ENCODE results near the gene TBL1Y. TPM values are rescaled to one million over a fixed set of nuclear protein-coding genes. Genes with fewer than 3 reads are reported as not detected.

TBL1Y gene
- total RNA-seq, 3 donors from 2014 or later, result 0.20 to 0.25 TPM; not detected in 1

DNA sequence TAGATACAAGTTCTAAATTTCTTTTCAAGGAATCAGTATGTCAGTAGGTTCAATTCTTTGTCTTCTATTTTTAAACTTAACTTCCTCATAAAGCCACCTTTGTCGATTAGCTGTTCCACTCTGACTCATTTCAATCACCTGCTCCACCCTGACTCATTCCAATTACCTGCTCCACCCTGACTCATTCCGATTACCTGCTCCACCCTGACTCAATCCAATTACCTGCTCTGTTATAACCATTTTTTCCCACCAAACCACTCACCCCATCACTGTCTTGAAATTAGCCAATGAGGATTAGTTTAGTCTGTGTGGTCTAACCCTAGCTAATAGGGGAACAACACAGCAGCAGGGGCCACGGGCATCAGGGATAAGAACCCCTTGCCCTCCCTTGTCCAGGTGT lies 199.6 kb downstream of the TBL1Y start:
- ATAC-seq (no peak), DNase-seq (peak in 1 of 3 donors; percentile 22)
- H3K4me1 ChIP-seq (ENCODE audit: low read depth), result no peaks in the 10 kb centered on the region
- H3K9me3 ChIP-seq, result no peaks in the 10 kb centered on the region
- TF ChIP-seq, protein P1, sequence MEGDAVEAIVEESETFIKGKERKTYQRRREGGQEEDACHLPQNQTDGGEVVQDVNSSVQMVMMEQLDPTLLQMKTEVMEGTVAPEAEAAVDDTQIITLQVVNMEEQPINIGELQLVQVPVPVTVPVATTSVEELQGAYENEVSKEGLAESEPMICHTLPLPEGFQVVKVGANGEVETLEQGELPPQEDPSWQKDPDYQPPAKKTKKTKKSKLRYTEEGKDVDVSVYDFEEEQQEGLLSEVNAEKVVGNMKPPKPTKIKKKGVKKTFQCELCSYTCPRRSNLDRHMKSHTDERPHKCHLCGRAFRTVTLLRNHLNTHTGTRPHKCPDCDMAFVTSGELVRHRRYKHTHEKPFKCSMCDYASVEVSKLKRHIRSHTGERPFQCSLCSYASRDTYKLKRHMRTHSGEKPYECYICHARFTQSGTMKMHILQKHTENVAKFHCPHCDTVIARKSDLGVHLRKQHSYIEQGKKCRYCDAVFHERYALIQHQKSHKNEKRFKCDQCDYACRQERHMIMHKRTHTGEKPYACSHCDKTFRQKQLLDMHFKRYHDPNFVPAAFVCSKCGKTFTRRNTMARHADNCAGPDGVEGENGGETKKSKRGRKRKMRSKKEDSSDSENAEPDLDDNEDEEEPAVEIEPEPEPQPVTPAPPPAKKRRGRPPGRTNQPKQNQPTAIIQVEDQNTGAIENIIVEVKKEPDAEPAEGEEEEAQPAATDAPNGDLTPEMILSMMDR (IDR thresholded peaks at IDR 0.05), result no peak
- intact Hi-C loops (cut with DNase I, micrococcal nuclease), result no loop called here
- H3K36me3 ChIP-seq (ENCODE audit: low read depth), result no peaks in the 10 kb centered on the region
- no peak overlapping the region for H3K4me3 ChIP-seq

DNA sequence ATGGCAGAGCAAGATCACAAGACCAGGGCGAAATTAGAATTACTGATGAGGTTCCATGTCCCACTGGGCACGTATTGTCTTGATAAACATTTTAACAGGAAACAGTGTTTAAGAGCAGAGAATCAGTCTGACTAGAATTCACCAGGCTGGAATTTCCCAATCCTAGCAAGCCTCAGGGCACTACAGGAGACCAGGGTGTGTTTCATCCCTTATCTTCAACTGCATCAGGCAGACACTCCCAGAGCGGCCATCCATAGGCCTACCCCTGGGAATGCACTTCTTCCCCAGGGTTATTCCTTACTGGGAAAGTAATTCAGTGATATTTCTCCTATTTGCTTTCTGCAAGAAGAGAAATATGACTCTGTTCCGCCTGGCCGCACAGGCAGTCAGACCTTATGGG lies 205.4 kb downstream of the TBL1Y start:
- Histone ChIP-seq H3K36me3 (ENCODE audit: low read depth) (no peaks in the 10 kb centered on the region), H3K4me1 (ENCODE audit: low read depth) (no peaks in the 10 kb centered on the region), H3K9me3 (no peaks in the 10 kb centered on the region), H3K4me3 (no peak overlapping the region)
- no peak for DNase-seq
- no peak for ATAC-seq
- intact Hi-C loops (cut with DNase I, micrococcal nuclease), result no loop called here
- TF ChIP-seq, protein P1 (IDR thresholded peaks at IDR 0.05), result no peak

DNA sequence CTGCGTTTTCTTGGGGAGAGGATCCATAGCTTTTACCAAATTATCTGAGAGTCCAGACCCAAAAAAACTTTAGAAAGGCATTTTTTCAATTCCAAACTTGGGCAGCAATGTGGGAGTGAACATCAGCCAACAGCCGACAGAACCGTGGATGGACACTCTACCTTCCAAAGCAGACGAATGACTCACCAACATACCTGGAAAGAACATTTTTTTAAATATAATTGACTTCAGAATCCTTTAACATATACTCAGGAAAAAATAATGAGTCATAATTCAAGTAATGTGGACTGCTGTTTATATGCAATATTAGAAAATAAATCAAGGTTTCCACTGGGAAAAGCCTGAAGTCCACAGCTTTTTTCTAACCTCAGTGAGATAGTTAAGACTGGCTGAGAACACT lies 211.7 kb downstream of the TBL1Y start:
- Histone ChIP-seq H3K9me3 (no peaks in the 10 kb centered on the region), H3K36me3 (ENCODE audit: low read depth) (no peaks in the 10 kb centered on the region), H3K4me3 (no peak overlapping the region), H3K4me1 (ENCODE audit: low read depth) (no peaks in the 10 kb centered on the region)
- intact Hi-C loops (cut with DNase I, micrococcal nuclease), result no loop called here
- ATAC-seq, result no peak
- DNase-seq, result no peak
- TF ChIP-seq, protein P1 (IDR thresholded peaks at IDR 0.05), result no peak

DNA sequence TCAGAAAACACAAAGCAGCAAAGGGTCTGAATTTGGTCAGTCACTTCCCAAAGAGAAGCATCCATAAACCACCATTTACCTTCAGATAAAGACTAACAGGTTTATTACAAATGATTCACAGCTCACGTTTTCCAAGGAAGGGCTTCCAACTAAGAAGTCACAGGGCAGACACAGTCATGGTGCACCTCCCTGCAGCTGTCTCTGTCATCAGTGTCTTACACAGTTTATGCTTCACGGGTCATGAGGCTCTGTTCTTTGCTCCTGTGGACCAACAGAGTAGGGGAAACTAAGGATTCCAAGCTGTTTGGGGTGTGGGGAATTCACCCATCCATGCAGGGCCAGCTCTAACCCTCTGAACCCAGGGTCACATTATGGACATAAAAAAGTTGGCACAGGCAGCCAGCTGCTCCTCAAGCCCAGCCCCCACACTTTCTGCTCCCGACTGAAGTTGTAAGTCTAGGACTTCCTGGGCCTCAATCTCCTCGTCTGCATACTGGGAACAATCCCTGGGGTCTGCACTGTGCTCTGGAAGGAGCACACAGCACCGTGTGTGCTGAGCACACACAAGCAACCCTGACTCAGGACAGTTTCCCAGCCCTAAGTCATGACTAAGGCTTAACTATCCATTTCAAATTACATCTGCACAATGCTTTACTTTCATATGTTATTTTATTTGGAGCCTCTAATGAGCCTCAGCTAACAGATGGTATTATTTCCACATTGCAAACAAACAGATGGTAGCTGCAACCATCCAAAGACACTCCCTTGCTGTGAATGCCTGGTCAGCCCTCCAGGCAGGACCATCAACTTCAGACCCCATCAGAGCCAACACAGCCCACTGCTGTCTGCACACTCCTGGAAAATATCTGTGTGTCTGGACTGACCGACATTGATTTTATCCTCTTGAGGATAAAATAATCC lies 214.9 kb downstream of the TBL1Y start:
- DNase-seq, result no peak
- intact Hi-C loops (cut with DNase I, micrococcal nuclease), result no loop called here
- Histone ChIP-seq H3K9me3 (no peaks in the 10 kb centered on the region), H3K4me1 (ENCODE audit: low read depth) (no peaks in the 10 kb centered on the region), H3K4me3 (no peak overlapping the region), H3K36me3 (ENCODE audit: low read depth) (no peaks in the 10 kb centered on the region)
- no peak for ATAC-seq
- TF ChIP-seq, protein P1 (IDR thresholded peaks at IDR 0.05), result no peak

DNA sequence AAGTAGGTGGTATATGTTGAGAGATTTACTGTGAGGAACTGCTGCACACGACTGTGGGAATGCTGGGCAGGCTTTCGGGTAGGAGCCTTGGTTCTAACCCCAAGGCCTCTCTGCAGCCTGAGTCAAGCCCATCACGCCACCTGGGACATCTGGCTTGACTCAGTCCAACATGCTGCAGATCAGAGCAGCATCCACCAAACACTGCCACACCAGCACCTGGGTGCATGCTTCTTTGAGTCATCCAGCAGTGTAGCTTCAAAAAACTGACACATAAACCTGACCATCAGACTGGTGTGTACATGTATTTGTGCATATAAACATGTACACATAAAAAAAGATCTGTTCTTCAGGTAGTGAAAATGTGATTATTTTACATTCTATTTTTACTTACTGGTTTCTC lies 217.7 kb downstream of the TBL1Y start:
- ATAC-seq, result no peak
- intact Hi-C loops (cut with DNase I, micrococcal nuclease), result no loop called here
- no peaks in the 10 kb centered on the region for H3K36me3 ChIP-seq (ENCODE audit: low read depth)
- H3K9me3 ChIP-seq, result no peaks in the 10 kb centered on the region
- no peak overlapping the region for H3K4me3 ChIP-seq
- TF ChIP-seq, protein P1 (IDR thresholded peaks at IDR 0.05), result no peak
- DNase-seq, result no peak
- H3K4me1 ChIP-seq (ENCODE audit: low read depth), result no peaks in the 10 kb centered on the region

Other genes starting within 250 kb of the TBL1Y start
- not detected for gene AMELY, start 1.1 kb downstream of the TBL1Y start, total RNA-seq